Measurements from ENCODE around the gene LCN6. TPM values are rescaled to one million over a fixed set of nuclear protein-coding genes. Genes with fewer than 3 reads are reported as not detected.
A peak's percentile ranks its signal among the peaks of the same experiment; 100 is the strongest.

The LCN6 gene
- total RNA-seq, 2 experiments from 2014 or later, result not detected

- no peak for DNase-seq
These were observed 12.1 kb upstream of the LCN6 start for GRCh38 chr9:136760424-136760823.

GRCh38 chr9:136759436-136760325, 11.4 kb upstream of the LCN6 start:
- DNase-seq (peak in 1 of 14 experiments; percentile 16), ATAC-seq (ENCODE audit: poor library complexity) (no peak)
- Mint-ChIP-seq H3K4me3 (no peak overlapping the region), H3K36me3 (ENCODE audit: low read depth) (no peaks in the 10 kb centered on the region), H3K27me3 (peaks cover 22% of the 10 kb centered on the region), H3K4me1 (ENCODE audit: low read depth) (no peaks in the 10 kb centered on the region), H3K27ac (no peak overlapping the region), H3K9me3 (no peaks in the 10 kb centered on the region)
- intact Hi-C loops (cut with DNase I, micrococcal nuclease), result no loop called here
- Histone ChIP-seq H3K27ac (ENCODE audit: low read depth in 1 of 2, low read length in 2 of 2) (no peak overlapping the region), H3K9me3 (ENCODE audit: control insufficient read depth in 1 of 2, insufficient read depth in 1 of 2, low read length in 2 of 2) (peaks cover 0 to 33% of the 10 kb centered on the region in 2 experiments), H3K36me3 (ENCODE audit: insufficient read depth, low read length) (no peaks in the 10 kb centered on the region), H3K4me1 (ENCODE audit: insufficient read depth, low read length) (no peaks in the 10 kb centered on the region), H3K27me3 (ENCODE audit: control insufficient read depth in 1 of 2, insufficient read depth in 2 of 2, low read length in 2 of 2) (peaks cover 3 to 8% of the 10 kb centered on the region in 2 experiments), H3K4me3 (ENCODE audit: low read length) (no peak overlapping the region)
- ChIA-PET POLR2A (no interaction called here), CTCF (no interaction called here)
- TF ChIP-seq CTCF (IDR thresholded peaks at IDR 0.05), result no peak

More at GRCh38 chr9:136760424-136760823, 12.1 kb upstream of the LCN6 start:
- no peak overlapping the region for H3K4me3 Mint-ChIP-seq
- ChIA-PET POLR2A (no interaction called here), CTCF (no interaction called here)
- no peak for ATAC-seq (ENCODE audit: poor library complexity)
- no peaks in the 10 kb centered on the region for H3K36me3 Mint-ChIP-seq (ENCODE audit: low read depth)
- no peak for TF ChIP-seq CTCF (IDR thresholded peaks at IDR 0.05)
- no peak overlapping the region for H3K27ac ChIP-seq (ENCODE audit: low read depth in 1 of 2, low read length in 2 of 2)
- no peaks in the 10 kb centered on the region for H3K36me3 ChIP-seq (ENCODE audit: insufficient read depth, low read length)
- H3K27me3 Mint-ChIP-seq, result peaks cover 20% of the 10 kb centered on the region
- H3K27me3 ChIP-seq (ENCODE audit: control insufficient read depth in 1 of 2, insufficient read depth in 2 of 2, low read length in 2 of 2), result peaks cover 3 to 8% of the 10 kb centered on the region in 2 experiments
- H3K4me3 ChIP-seq (ENCODE audit: low read length), result no peak overlapping the region
- H3K9me3 Mint-ChIP-seq, result no peaks in the 10 kb centered on the region
- no peak overlapping the region for H3K27ac Mint-ChIP-seq
- H3K4me1 Mint-ChIP-seq (ENCODE audit: low read depth), result no peaks in the 10 kb centered on the region
- H3K9me3 ChIP-seq (ENCODE audit: control insufficient read depth in 1 of 2, insufficient read depth in 1 of 2, low read length in 2 of 2), result peaks cover 0 to 26% of the 10 kb centered on the region in 2 experiments
- peaks cover 2% of the 10 kb centered on the region for H3K4me1 ChIP-seq (ENCODE audit: insufficient read depth, low read length)
- intact Hi-C loops (cut with DNase I, micrococcal nuclease), result no loop called here

DNA sequence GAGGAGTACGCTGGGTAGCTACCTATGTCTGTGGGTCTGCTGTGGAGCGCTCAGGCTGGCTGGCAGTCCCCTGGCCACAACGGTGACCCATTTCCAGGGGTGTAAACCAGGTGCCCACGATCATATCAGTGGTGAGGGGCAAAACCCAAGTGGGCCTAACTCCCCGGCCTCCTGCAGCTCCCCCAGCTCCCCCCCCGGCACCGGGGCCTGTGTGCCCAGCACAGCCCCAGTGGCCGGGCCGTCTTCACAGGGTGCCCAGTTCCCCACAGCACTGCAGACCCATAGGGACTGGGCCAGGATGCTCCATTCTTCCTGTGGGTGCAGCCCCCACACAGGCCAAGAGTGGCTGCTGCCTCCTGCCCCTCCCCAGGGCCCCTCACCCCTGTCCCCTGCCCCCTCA, 10.7 kb upstream of the LCN6 start:
- Mint-ChIP-seq H3K9me3 (no peaks in the 10 kb centered on the region), H3K36me3 (ENCODE audit: low read depth) (no peaks in the 10 kb centered on the region), H3K4me1 (ENCODE audit: low read depth) (no peaks in the 10 kb centered on the region), H3K27ac (no peak overlapping the region), H3K4me3 (no peak overlapping the region), H3K27me3 (peaks cover 22% of the 10 kb centered on the region)
- no peaks in the 10 kb centered on the region for H3K36me3 ChIP-seq (ENCODE audit: insufficient read depth, low read length)
- H3K27ac ChIP-seq (ENCODE audit: low read depth in 1 of 2, low read length in 2 of 2), result no peak overlapping the region
- DNase-seq (no peak), ATAC-seq (ENCODE audit: poor library complexity) (no peak)
- intact Hi-C loops (cut with DNase I, micrococcal nuclease), result no loop called here
- no peak overlapping the region for H3K4me3 ChIP-seq (ENCODE audit: low read length)
- TF ChIP-seq CTCF (IDR thresholded peaks at IDR 0.05), result no peak
- ChIA-PET CTCF (interaction anchor here (0.7 kb wide), 1 partner anchor 102 kb away, joined by 3 read pairs; no protein-coding TSS in a partner anchor), POLR2A (no interaction called here)
- H3K27me3 ChIP-seq (ENCODE audit: control insufficient read depth in 1 of 2, insufficient read depth in 2 of 2, low read length in 2 of 2), result peaks cover 0 to 8% of the 10 kb centered on the region in 2 experiments
- H3K4me1 ChIP-seq (ENCODE audit: insufficient read depth, low read length), result no peaks in the 10 kb centered on the region
- peaks cover 0 to 39% of the 10 kb centered on the region in 2 experiments for H3K9me3 ChIP-seq (ENCODE audit: control insufficient read depth in 1 of 2, insufficient read depth in 1 of 2, low read length in 2 of 2)
